OCI-LY1 (cell line): ENCODE data around the gene SH2D5.

Experiments used
- H2AFZ ChIP-seq: fragments of 200-600 bp; sonication (generic), shearing (Covaris generic); 2 replicates; pipeline ENCODE4 v1.6.0; 2014; ENCODE audit warnings: antibody characterized with exemption, mild to moderate bottlenecking, low read length
- H3F3A ChIP-seq: fragments of 200-600 bp; sonication (generic), shearing (Covaris generic); 2 replicates; pipeline ENCODE4 v1.6.0; 2014; ENCODE audit warnings: mild to moderate bottlenecking, antibody characterized with exemption, low read length, moderate library complexity; ENCODE audit not compliant: insufficient read depth
- H3K27ac ChIP-seq: fragments of 200-600 bp; sonication (generic); 2 replicates; pipeline ENCODE4 v1.5.1; 2014; ENCODE audit warnings: low read length, mixed run types, mild to moderate bottlenecking, low read depth; ENCODE audit not compliant: poor library complexity, severe bottlenecking
- H3K27me3 ChIP-seq: fragments of 200-600 bp; sonication (generic); 2 replicates; pipeline ENCODE4 v1.6.0; 2014; ENCODE audit warnings: antibody characterized with exemption, mild to moderate bottlenecking, low read length, moderate library complexity; ENCODE audit not compliant: insufficient read depth
- H3K36me3 ChIP-seq: fragments of 200-600 bp; sonication (generic); 2 replicates; pipeline ENCODE4 v1.6.1; 2014; ENCODE audit warnings: mild to moderate bottlenecking, antibody characterized with exemption, low read length, moderate library complexity, mixed read lengths; ENCODE audit not compliant: insufficient read depth
- H3K4me1 ChIP-seq: fragments of 200-600 bp; sonication (generic); 2 replicates; pipeline ENCODE4 v1.5.1; 2014; ENCODE audit warnings: mild to moderate bottlenecking, low read length, moderate library complexity; ENCODE audit not compliant: insufficient read depth, severe bottlenecking
- H3K4me2 ChIP-seq: fragments of 200-600 bp; sonication (generic), shearing (Covaris generic); 2 replicates; pipeline ENCODE4 v1.6.1; 2014; ENCODE audit warnings: low read length
- H3K4me3 ChIP-seq: fragments of 200-600 bp; sonication (generic); 2 replicates; pipeline ENCODE4 v1.5.1; 2014; ENCODE audit warnings: low read length, low read depth, mild to moderate bottlenecking, mixed read lengths; ENCODE audit not compliant: poor library complexity, severe bottlenecking
- H3K79me2 ChIP-seq: fragments of 200-600 bp; shearing (Covaris generic); 2 replicates; pipeline ENCODE4 v1.6.1; 2016; ENCODE audit warnings: mixed run types, low read length, mixed read lengths; ENCODE audit not compliant: insufficient read depth
- H3K9ac ChIP-seq: fragments of 200-600 bp; sonication (generic), shearing (Covaris generic); 2 replicates; pipeline ENCODE4 v1.6.1; 2014; ENCODE audit warnings: mild to moderate bottlenecking, low read length, mixed read lengths
- H3K9me2 ChIP-seq: fragments of 200-600 bp; sonication (generic), shearing (Covaris generic); 2 replicates; pipeline ENCODE4 v1.6.1; 2014; ENCODE audit warnings: low read depth, mild to moderate bottlenecking, low read length, mixed read lengths
- H3K9me3 ChIP-seq: fragments of 200-600 bp; shearing (Covaris generic); 2 replicates; pipeline ENCODE4 v1.6.1; 2014; ENCODE audit warnings: low read length, mixed read lengths
- H4K20me1 ChIP-seq: fragments of 200-600 bp; sonication (generic), shearing (Covaris generic); 2 replicates; pipeline ENCODE4 v1.6.0; 2016; ENCODE audit warnings: mild to moderate bottlenecking, low read length; ENCODE audit not compliant: insufficient read depth
- CTCF ChIP-seq: fragments of 200-600 bp; sonication (generic), shearing (Covaris generic); IDR thresholded peaks from 2 replicates; pipeline ENCODE4 v1.5.1; 2017; ENCODE audit warnings: mild to moderate bottlenecking, antibody characterized with exemption, low read length, moderate library complexity, mixed read lengths
- EZH2 ChIP-seq: fragments of 200-600 bp; sonication (generic), shearing (Covaris generic); IDR thresholded peaks from 2 replicates; pipeline ENCODE4 v1.8.0; 2017; ENCODE audit warnings: borderline replicate concordance, mixed run types, mild to moderate bottlenecking, antibody characterized with exemption, low read length, moderate library complexity, mixed read lengths

Gene SH2D5

DNA sequence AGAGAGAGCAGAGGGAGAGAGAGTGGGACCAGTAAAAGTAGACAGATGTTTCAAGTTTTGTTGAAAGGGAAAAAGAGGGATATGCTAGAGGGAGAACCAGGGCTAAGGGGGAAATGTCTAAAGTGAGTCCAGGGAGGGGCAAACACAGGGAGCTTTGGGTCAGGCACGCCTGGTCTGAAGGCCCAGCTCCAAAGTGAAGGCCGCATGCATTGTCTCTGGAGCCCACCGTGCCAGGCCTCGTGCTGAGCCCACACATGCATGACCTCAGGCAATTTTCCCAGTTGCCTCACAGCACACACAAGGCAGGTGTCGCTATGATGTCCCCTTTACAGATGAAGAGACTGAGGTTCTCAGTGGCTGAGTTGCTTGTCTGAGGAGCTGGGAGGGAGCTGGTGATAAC lies 30.7 kb downstream of the SH2D5 start:
- no peaks in the 10 kb centered on the region for H3K9me2 ChIP-seq
- H3K27me3 ChIP-seq = no peaks in the 10 kb centered on the region; the same call in 1 of the 2 replicates
- no peak overlapping the region for H2AFZ ChIP-seq
- no peak overlapping the region for H3K4me2 ChIP-seq
- no peaks in the 10 kb centered on the region for H3K79me2 ChIP-seq
- no peaks in the 10 kb centered on the region for H4K20me1 ChIP-seq
- no peaks in the 10 kb centered on the region for H3K36me3 ChIP-seq
- H3K4me3 ChIP-seq = no peak overlapping the region
- no peak overlapping the region for H3K27ac ChIP-seq
- TF ChIP-seq EZH2 = no peak
- H3K9ac ChIP-seq = no peak overlapping the region
- no peaks in the 10 kb centered on the region for H3K9me3 ChIP-seq
- H3K4me1 ChIP-seq = no peaks in the 10 kb centered on the region
- no peaks in the 10 kb centered on the region for H3F3A ChIP-seq

DNA sequence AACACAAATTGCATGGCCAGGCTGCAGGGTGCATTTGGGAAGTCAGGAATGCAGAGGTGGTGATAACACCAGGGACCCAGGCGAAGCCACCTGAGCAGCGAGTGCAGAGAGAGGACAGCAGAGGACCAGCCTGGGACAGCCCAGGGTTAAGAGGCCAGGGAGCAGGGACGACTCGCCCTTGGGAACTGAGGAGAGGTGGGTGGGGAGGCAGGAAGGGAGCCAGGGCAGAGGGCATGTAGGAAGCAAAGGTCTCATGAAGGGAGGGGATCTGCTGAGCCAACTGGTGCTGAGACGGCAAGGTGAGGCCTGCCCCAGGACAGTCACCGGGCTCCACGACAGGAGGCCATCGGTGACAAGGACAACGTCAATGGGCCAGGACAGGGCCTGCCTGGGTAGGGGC lies 31.1 kb downstream of the SH2D5 start:
- Histone ChIP-seq H3K4me1 (peaks cover 3% of the 10 kb centered on the region), H3F3A (no peaks in the 10 kb centered on the region), H3K4me3 (no peak overlapping the region), H3K27ac (no peak overlapping the region), H3K9ac (no peak overlapping the region), H3K9me3 (no peaks in the 10 kb centered on the region), H3K4me2 (no peak overlapping the region), H3K9me2 (no peaks in the 10 kb centered on the region), H3K79me2 (no peaks in the 10 kb centered on the region), H3K36me3 (no peaks in the 10 kb centered on the region), H4K20me1 (no peaks in the 10 kb centered on the region), H2AFZ (no peak overlapping the region), H3K27me3 (no peaks in the 10 kb centered on the region; the same call in 1 of the 2 replicates)
- TF ChIP-seq EZH2 (no peak), CTCF (no peak)

DNA sequence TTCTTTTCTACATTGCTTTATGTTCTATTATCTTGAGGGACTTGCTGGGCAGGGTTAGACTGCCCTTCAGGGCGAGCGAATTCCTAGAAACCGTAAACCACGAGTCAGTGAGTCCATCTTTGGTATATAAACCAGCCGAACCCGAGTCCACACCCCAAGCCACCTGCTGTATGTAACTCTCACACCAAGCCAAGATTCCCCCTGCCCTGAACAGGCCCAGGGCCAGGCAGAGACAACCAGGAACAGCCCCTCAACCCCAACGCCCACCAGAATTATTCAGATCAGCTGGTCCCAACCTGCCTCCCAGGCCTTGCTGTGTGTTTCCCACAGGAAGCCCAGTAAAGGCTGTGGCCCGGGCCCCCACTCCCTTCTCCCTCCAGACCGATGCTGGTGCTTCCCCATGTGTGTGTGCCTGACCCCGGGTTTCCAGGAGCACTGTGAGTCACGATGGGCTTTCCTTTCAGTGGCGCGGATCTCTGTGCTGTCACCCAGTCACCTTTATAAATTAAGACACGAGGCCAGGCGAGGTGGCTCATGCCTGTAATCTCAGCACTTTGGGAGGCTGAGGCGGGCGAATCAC lies 31.8 kb downstream of the SH2D5 start:
- Histone ChIP-seq H2AFZ (no peak overlapping the region), H3K4me2 (no peak overlapping the region), H3K79me2 (no peaks in the 10 kb centered on the region), H3K9ac (no peak overlapping the region), H3K36me3 (no peaks in the 10 kb centered on the region), H3F3A (no peaks in the 10 kb centered on the region), H3K4me1 (peaks cover 3% of the 10 kb centered on the region), H3K9me2 (no peaks in the 10 kb centered on the region), H3K9me3 (no peaks in the 10 kb centered on the region), H3K4me3 (no peak overlapping the region), H3K27ac (no peak overlapping the region), H4K20me1 (no peaks in the 10 kb centered on the region), H3K27me3 (no peaks in the 10 kb centered on the region; the same call in 1 of the 2 replicates)
- no peak for TF ChIP-seq CTCF
- no peak for TF ChIP-seq EZH2

GRCh38 chr1:20699558-20699957 lies 32.9 kb downstream of the SH2D5 start:
- H2AFZ ChIP-seq = no peak overlapping the region
- H3K27me3 ChIP-seq = no peaks in the 10 kb centered on the region; the same call in 1 of the 2 replicates
- no peak overlapping the region for H3K4me3 ChIP-seq
- no peaks in the 10 kb centered on the region for H4K20me1 ChIP-seq
- H3K27ac ChIP-seq = no peak overlapping the region
- no peaks in the 10 kb centered on the region for H3K9me3 ChIP-seq
- H3K4me2 ChIP-seq = no peak overlapping the region
- no peaks in the 10 kb centered on the region for H3K9me2 ChIP-seq
- H3K9ac ChIP-seq = no peak overlapping the region
- no peaks in the 10 kb centered on the region for H3K36me3 ChIP-seq
- TF ChIP-seq EZH2 (no peak), CTCF (no peak)
- H3F3A ChIP-seq = no peaks in the 10 kb centered on the region
- H3K4me1 ChIP-seq = peaks cover 3% of the 10 kb centered on the region
- H3K79me2 ChIP-seq = no peaks in the 10 kb centered on the region
